Tibial nerve (tissue), 4 donors: ENCODE data around the gene LRRC4C.

Experiments used
- CTCF ChIP-seq, 5 experiments: fragments of 200-600 bp in 3 of 5; fragments of 450-650 bp in 2 of 5; sonication (generic) in 3 of 5; IDR thresholded peaks; one replicate each; pipeline ENCODE4 v1.5.1; 2016 to 2019; ENCODE audit warnings: antibody characterized with exemption in 5 of 5, mild to moderate bottlenecking in 3 of 5, moderate library complexity in 2 of 5
- EP300 ChIP-seq, 2 donors: sonication (generic); formaldehyde crosslinking; IDR thresholded peaks; one replicate each; pipeline ENCODE4 v1.6.1; 2017; ENCODE audit warnings: antibody characterized with exemption in 2 of 2, mild to moderate bottlenecking in 1 of 2

- no peak for TF ChIP-seq CTCF (IDR thresholded peaks at IDR 0.05)
- no peak for TF ChIP-seq EP300 (IDR thresholded peaks at IDR 0.05)
Measured at GRCh38 chr11:41404109-41404508, 55.3 kb downstream of the LRRC4C start.
